ENCODE measurements around the gene CHRD. TPM values are rescaled to one million over a fixed set of nuclear protein-coding genes. Genes with fewer than 3 reads are reported as not detected.
A peak's percentile ranks its signal among the peaks of the same experiment; 100 is the strongest.

CHRD gene
- total RNA-seq (2022) (not detected in 2 replicates), Bru-seq, nascent RNA (percentile 9 among the genes with signal in this experiment), BruChase-seq, experiment 1, labeled RNA remaining after a 6-hour chase (not detected), BruChase-seq, experiment 2, labeled RNA remaining after a 2-hour chase (not detected)
- long read RNA-seq, result 0 reads

DNA sequence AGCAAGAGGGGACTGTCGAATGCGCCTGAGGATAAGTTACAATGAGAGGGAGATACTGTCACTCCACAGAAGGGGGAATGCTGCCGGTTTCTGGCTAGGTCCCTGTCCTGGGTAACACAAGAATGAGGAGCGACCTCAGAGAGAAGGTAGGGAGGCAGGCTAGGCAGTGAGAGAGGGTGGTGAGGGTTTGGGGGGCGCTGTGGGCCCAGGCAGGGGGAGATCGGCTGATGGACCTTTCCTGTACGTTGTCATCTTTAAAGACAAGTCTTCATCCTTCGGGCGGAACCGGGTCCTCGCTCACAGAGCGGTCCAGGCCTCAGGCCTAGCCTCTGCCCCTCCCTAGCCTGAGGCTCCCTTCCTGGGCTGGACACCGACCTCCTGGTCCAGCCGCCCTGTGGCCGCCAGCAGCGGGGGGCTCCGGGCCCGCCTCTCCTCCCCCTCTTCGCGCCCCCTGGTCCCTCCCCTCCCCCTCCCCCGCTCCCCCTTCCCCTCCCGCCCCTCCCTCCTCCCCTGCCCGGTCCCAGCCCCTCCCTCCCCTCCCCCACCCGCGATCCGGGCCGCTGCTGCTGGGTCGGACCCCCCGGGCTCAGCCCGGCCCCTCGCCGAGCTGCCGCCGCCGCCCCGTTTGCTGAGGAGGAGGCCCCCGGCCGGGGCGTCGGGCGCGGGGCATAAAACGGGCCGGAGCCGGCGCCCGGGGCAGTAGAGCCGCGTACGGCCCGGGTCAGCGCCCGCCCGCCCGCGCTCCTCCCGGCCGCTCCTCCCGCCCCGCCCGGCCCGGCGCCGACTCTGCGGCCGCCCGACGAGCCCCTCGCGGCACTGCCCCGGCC, at the start of gene CHRD:
Gene CHRD, plus strand, starts transcription at position 697 of the 827 bp plus-strand sequence. CDS start 265 bp downstream, outside the sequence.
- intact Hi-C loops (cut with micrococcal nuclease), result loop anchor here (10.0 kb wide), 1 partner anchor 395 kb away; no protein-coding TSS in a partner anchor
- Mint-ChIP-seq H3K27me3 (ENCODE audit: insufficient read depth, unreplicated experiment) (peaks cover 52% of the 10 kb centered on the region), H3K4me1 (ENCODE audit: insufficient read depth, unreplicated experiment) (no peaks in the 10 kb centered on the region), H3K4me3 (ENCODE audit: unreplicated experiment) (peak within 1 kb of the TSS; percentile 61), H3K27ac (ENCODE audit: low read depth, unreplicated experiment) (no peak within 1 kb of the TSS), H3K36me3 (ENCODE audit: insufficient read depth, unreplicated experiment) (no peaks in the 10 kb centered on the region), H3K9me3 (ENCODE audit: unreplicated experiment) (no peaks in the 10 kb centered on the region)
- DNase-seq (ENCODE audit: unreplicated experiment), result no peak
- BruUV-seq (replicated peaks), result no TSS peak
- POLR2A ChIA-PET, result interaction anchor here (1.0 kb wide), 1 partner anchor 18 kb away, joined by 3 read pairs; no protein-coding TSS in a partner anchor
- CTCF ChIA-PET, result no interaction called here
- no peak for TF ChIP-seq CTCF (IDR thresholded peaks at IDR 0.05; ENCODE audit: unreplicated experiment)

DNA sequence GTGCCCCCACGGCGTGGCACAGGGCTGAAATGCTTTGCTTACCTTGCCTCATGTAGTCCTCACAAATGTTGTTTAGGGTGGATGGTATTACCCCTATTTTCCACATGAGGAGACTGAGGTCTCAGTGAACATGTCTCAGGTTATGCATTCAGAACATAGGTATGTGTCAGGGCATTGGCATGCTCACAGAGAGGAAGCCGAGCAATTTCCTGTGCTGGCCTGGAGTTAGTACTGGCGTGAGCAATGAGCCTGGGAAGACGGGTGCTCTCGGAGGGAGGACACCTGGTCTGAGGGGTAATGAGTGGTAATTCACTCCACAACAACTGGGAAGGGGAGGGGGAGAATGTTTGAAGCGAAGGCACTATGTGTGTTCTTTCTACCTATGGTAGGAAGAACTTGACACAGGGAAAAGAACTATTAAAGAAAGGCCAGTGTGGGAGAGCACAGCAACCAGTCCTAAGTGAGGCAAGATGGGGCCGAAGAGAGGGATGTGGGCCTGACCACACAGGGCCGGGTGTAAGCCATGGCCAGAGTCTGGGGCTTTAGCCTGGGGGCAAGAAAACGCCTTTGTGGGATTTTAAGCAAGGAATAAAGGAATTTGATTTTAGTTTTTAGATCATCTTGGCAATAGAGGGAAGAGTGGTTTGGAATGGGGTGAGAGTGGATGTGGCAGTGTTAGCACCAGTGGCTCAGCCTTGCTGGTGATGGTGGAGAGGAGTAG, 47.3 kb upstream of the CHRD start:
- no peak for TF ChIP-seq CTCF (IDR thresholded peaks at IDR 0.05; ENCODE audit: unreplicated experiment)
- H3K4me1 Mint-ChIP-seq (ENCODE audit: insufficient read depth, unreplicated experiment), result peaks cover 64% of the 10 kb centered on the region
- POLR2A ChIA-PET, result no interaction called here
- peaks cover 82% of the 10 kb centered on the region for H3K36me3 Mint-ChIP-seq (ENCODE audit: insufficient read depth, unreplicated experiment)
- CTCF ChIA-PET, result interaction anchor here (0.6 kb wide), 1 partner anchor 95 kb away, joined by 3 read pairs; no protein-coding TSS in a partner anchor
- peak; percentile 83 for DNase-seq (ENCODE audit: unreplicated experiment)
- H3K4me3 Mint-ChIP-seq (ENCODE audit: unreplicated experiment), result peak overlapping the region; percentile 41
- H3K9me3 Mint-ChIP-seq (ENCODE audit: unreplicated experiment), result no peaks in the 10 kb centered on the region
- peak overlapping the region; percentile 89 for H3K27ac Mint-ChIP-seq (ENCODE audit: low read depth, unreplicated experiment)
- H3K27me3 Mint-ChIP-seq (ENCODE audit: insufficient read depth, unreplicated experiment), result no peaks in the 10 kb centered on the region
- intact Hi-C loops (cut with micrococcal nuclease), result no loop called here
- BruUV-seq (replicated peaks), result no TSS peak

- peak overlapping the region; percentile 89 for H3K27ac Mint-ChIP-seq (ENCODE audit: low read depth, unreplicated experiment)
- intact Hi-C loops (cut with micrococcal nuclease), result no loop called here
- DNase-seq (ENCODE audit: unreplicated experiment), result no peak
- H3K4me3 Mint-ChIP-seq (ENCODE audit: unreplicated experiment), result no peak overlapping the region
- peaks cover 70% of the 10 kb centered on the region for H3K4me1 Mint-ChIP-seq (ENCODE audit: insufficient read depth, unreplicated experiment)
- H3K36me3 Mint-ChIP-seq (ENCODE audit: insufficient read depth, unreplicated experiment), result peaks cover 81% of the 10 kb centered on the region
- ChIA-PET CTCF (no interaction called here), POLR2A (interaction anchor here (0.8 kb wide), 1 partner anchor 12 kb away, joined by 3 read pairs; no protein-coding TSS in a partner anchor)
- BruUV-seq (replicated peaks), result no TSS peak
- H3K27me3 Mint-ChIP-seq (ENCODE audit: insufficient read depth, unreplicated experiment), result no peaks in the 10 kb centered on the region
- no peak for TF ChIP-seq CTCF (IDR thresholded peaks at IDR 0.05; ENCODE audit: unreplicated experiment)
- no peaks in the 10 kb centered on the region for H3K9me3 Mint-ChIP-seq (ENCODE audit: unreplicated experiment)
These were observed 46.7 kb upstream of the CHRD start for GRCh38 chr3:184333190-184333589.

DNA sequence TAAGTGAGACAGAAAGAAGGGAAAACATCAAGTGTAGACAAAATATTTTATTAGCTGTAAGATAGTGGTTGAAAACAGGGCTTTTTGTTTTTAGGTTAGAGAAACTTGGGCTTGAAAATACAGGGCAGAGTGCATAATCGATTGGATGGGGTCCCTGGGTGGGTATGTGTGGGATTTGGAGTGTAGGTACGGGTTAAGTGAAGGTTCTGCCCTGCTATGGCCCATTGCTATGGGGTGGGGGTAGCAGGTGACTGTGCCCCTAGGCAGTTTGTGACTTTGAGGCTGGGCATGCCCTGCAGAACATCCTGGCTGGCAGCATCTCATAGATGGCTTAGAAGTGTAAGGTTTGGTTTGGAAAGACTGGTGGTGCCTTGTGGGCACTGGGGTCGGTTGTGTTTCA, 46.2 kb upstream of the CHRD start:
- BruUV-seq (replicated peaks), result no TSS peak
- POLR2A ChIA-PET, result interaction anchor here (0.6 to 0.8 kb wide), 3 partner anchors 13 to 235 kb away, joined by 3 read pairs; partner anchors contain the start of gene EEF1AKMT4
- no peaks in the 10 kb centered on the region for H3K9me3 Mint-ChIP-seq (ENCODE audit: unreplicated experiment)
- peak overlapping the region; percentile 89 for H3K27ac Mint-ChIP-seq (ENCODE audit: low read depth, unreplicated experiment)
- TF ChIP-seq CTCF (IDR thresholded peaks at IDR 0.05; ENCODE audit: unreplicated experiment), result no peak
- peaks cover 76% of the 10 kb centered on the region for H3K36me3 Mint-ChIP-seq (ENCODE audit: insufficient read depth, unreplicated experiment)
- H3K4me1 Mint-ChIP-seq (ENCODE audit: insufficient read depth, unreplicated experiment), result peaks cover 66% of the 10 kb centered on the region
- H3K27me3 Mint-ChIP-seq (ENCODE audit: insufficient read depth, unreplicated experiment), result no peaks in the 10 kb centered on the region
- CTCF ChIA-PET, result no interaction called here
- DNase-seq (ENCODE audit: unreplicated experiment), result no peak
- intact Hi-C loops (cut with micrococcal nuclease), result loop anchor here (2.0 kb wide), 1 partner anchor 13 kb away; no protein-coding TSS in a partner anchor
- H3K4me3 Mint-ChIP-seq (ENCODE audit: unreplicated experiment), result no peak overlapping the region
